ENCODE data around the gene MAFG.

DNA sequence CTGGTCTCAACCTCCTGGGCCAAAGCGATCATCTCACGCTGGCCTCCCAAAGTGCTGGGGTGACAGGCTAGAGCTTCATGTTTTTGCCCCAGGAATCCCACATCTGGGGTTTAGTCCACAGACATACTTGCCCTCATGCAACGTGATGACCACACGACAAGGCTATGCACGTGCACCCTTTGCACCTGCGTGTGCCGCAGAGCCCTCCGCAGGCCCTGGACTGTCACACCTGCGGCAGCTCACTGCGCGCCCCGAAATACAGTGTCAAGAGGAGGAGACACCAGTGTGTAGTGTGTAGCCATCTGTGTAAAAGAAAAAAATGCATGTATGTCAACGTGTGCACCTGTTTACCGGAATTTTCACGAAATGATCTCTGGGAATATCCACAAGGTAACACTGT is 23.0 kb upstream of the MAFG start:
- TF ChIP-seq POLR2AphosphoS5 (IDR thresholded peaks at IDR 0.05): no peak
- TF ChIP-seq, protein P1, sequence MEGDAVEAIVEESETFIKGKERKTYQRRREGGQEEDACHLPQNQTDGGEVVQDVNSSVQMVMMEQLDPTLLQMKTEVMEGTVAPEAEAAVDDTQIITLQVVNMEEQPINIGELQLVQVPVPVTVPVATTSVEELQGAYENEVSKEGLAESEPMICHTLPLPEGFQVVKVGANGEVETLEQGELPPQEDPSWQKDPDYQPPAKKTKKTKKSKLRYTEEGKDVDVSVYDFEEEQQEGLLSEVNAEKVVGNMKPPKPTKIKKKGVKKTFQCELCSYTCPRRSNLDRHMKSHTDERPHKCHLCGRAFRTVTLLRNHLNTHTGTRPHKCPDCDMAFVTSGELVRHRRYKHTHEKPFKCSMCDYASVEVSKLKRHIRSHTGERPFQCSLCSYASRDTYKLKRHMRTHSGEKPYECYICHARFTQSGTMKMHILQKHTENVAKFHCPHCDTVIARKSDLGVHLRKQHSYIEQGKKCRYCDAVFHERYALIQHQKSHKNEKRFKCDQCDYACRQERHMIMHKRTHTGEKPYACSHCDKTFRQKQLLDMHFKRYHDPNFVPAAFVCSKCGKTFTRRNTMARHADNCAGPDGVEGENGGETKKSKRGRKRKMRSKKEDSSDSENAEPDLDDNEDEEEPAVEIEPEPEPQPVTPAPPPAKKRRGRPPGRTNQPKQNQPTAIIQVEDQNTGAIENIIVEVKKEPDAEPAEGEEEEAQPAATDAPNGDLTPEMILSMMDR (IDR thresholded peaks at IDR 0.05): no peak

All from upper lobe of left lung (tissue), 4 donors.